GM18502 (cell line): Measurements from ENCODE around the gene ADAM15.
A peak's percentile ranks its signal among the peaks of the same experiment; 100 is the strongest.

ENCODE experiments used
- ATAC-seq: cut with Tn5 transposase; IDR thresholded peaks from one replicate; pipeline ENCODE4 v1.9.1; 2021; ENCODE audit warnings: mild to moderate bottlenecking; ENCODE audit not compliant: unreplicated experiment, poor library complexity

The ADAM15 gene

DNA sequence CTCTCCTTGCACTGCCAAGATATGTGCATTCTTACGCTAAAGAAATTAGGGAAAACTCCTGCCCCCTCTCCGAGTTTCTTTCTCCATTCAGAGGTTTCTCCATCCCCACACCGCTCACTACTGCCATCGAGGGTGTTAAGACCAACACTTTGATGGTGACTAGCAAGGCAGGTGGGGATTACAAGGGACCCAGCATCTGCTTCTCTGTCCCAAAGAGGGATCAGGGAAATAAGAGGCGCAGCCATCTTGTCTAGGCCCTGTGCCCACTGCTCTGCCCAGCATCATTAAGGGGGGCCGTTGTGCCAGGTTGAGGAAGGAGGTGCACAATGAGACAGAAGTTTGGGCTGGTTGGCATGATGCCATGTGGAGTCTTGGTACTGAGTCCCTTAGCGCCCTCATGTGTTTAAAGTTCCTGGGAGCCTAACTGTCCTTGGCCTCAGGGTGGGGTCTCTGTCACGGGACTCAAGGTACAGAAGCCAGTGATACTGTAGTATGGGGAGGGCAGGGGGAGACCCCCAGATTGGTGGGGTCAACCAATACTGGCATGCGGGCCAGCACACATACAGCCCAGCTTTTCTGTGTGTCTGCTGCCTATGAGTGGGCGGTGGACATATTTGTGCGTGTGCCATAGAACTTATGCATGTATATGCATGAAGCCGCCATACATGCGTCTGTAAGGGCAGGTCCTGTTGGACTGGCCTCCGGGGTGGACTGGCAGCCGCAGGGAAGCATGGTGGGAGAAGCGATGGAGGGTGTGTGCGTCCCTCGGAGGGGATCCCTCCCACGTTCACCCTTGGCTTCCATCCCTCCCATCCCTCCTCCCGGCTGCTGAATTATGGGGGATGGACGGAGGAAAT is 33.0 kb downstream of the ADAM15 start:
- ATAC-seq, result peak; percentile 4

DNA sequence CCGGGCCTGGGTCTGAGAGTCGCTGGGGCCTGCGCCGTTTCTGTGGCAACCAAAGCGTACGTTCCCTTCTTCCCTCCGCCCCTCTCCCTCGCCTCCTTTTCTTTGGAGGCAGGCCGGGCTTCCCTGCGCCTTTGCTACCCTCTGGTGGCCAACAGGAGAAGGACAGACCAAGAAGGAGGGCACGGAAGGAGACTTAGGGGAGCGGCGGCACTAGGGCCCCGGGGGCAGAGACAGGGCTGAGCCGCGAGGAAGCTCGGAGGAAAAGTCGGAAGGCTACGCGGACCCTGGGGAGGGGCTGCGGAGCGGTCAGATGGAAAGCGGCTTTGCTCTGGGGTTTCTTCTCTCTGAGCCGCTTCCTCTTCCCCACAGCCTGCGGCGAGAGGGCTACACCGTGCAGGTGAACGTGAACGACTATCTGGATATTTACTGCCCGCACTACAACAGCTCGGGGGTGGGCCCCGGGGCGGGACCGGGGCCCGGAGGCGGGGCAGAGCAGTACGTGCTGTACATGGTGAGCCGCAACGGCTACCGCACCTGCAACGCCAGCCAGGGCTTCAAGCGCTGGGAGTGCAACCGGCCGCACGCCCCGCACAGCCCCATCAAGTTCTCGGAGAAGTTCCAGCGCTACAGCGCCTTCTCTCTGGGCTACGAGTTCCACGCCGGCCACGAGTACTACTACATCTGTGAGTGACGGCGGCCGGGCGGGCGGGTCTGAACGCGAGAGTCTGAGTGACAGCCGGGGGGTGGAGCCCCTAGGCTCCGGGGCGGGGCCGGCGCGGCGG is 33.8 kb downstream of the ADAM15 start:
- peak; percentile 72 for ATAC-seq

DNA sequence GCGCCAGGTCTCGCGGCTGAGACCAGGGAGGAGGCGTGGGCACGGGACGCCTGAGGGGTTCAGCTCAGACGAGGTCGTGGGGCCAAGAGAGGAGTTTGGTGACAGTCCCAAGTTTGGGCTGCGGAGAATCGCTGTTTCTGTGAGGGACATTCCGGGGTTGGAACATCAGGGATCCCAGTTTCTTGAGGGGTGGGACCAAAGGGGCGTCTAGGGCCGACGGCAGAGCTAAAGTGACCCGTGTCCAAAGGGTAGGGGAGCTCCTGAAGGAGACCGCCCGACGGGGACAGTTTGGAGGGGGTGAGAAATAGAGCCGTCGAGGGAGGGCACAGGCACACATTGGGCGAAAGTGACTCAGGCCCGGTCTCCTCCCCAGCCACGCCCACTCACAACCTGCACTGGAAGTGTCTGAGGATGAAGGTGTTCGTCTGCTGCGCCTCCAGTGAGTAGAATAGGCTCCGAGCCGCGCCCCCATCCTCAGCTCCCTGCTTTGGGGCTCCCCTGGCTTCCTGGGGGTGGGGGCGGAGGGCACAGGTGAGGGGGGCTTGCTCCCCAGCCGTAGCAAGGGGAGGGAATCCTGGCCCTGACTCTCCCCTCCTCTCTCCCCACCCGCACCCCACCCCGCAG is 34.5 kb downstream of the ADAM15 start:
- no peak for ATAC-seq

DNA sequence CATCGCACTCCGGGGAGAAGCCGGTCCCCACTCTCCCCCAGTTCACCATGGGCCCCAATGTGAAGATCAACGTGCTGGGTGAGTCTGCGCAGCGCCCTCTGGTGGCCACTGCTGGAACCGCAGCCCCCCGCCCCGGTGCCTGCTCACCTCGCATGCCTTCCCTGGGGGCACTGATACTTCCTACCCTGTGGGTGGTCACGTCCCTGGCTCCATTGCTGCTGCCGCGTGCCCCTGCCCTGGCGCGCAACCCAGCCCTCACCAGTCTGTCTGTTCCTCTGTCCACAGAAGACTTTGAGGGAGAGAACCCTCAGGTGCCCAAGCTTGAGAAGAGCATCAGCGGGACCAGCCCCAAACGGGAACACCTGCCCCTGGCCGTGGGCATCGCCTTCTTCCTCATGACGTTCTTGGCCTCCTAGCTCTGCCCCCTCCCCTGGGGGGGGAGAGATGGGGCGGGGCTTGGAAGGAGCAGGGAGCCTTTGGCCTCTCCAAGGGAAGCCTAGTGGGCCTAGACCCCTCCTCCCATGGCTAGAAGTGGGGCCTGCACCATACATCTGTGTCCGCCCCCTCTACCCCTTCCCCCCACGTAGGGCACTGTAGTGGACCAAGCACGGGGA is 35.1 kb downstream of the ADAM15 start:
- no peak for ATAC-seq

DNA sequence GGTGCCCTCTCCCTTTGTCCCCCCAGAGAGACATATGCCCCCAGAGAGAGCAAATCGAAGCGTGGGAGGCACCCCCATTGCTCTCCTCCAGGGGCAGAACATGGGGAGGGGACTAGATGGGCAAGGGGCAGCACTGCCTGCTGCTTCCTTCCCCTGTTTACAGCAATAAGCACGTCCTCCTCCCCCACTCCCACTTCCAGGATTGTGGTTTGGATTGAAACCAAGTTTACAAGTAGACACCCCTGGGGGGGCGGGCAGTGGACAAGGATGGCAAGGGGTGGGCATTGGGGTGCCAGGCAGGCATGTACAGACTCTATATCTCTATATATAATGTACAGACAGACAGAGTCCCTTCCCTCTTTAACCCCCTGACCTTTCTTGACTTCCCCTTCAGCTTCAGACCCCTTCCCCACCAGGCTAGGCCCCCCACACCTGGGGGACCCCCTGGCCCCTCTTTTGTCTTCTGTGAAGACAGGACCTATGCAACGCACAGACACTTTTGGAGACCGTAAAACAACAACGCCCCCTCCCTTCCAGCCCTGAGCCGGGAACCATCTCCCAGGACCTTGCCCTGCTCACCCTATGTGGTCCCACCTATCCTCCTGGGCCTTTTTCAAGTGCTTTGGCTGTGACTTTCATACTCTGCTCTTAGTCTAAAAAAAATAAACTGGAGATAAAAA is 35.9 kb downstream of the ADAM15 start:
- no peak for ATAC-seq

DNA sequence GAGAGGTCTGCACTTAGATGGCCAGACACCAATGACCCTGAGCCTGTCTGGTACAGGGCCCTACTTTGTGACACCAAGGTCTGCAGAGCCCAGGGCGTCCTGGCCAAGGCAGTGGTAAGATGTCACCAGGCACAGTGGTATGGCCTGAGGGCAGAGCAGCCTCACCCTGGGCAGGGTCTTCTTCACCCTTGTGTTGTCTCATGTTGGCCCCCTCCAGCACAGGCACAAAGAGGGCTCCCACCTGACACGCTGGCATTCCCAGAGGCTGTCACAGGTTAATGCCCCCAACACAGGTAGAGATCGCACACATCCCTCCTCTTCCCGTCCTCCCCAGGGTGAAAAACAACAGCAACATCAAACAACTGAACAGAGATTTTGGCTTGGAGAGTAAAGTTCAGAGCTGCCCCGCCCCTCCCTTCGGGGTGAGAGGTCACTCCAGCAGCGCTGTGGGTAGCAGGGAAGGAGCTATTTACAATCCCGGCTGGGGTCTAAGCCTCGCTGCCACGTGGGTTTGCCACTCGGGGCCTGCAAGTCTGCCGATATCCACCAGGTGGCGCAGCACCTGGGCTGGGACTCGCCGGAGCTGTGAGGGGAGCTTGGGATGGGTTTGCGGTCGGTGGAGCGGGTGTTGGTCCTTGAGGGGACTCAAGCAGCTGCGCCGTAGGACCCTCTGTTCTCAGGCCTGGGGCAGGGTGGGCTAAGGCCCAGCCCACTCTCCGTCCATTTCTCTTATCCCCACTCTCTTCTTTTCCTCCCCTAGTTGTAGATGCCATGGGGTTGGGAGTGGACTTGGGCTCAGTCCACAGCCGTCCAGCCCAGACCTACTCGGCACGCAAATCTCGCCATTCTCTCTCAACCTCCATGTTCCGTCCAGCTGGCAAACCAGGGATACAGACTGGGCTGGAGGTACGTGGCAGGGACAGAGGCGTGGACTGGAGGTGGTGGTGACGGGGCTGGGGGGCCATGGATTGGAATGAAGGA is 40.2 kb downstream of the ADAM15 start:
- no peak for ATAC-seq

DNA sequence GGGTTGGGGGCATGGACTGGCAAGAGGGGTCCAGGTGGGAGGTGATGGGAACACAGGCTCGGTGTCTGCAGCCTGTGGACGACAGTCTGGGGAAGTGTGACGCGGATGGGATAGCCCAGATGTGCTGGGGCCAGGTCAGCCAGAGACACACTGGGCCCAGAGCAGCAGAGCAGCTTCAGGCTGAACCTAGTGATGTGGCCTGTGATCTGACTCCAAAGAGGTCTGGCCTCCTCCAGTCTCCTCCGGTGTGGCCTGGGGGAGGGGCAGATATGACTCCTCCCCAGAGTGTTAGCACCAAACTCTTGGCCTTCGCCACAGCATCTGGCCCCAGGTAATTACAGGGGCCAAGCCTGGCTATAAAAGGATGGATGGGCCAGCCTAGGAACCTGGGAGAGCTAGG is 41.0 kb downstream of the ADAM15 start:
- ATAC-seq, result no peak

DNA sequence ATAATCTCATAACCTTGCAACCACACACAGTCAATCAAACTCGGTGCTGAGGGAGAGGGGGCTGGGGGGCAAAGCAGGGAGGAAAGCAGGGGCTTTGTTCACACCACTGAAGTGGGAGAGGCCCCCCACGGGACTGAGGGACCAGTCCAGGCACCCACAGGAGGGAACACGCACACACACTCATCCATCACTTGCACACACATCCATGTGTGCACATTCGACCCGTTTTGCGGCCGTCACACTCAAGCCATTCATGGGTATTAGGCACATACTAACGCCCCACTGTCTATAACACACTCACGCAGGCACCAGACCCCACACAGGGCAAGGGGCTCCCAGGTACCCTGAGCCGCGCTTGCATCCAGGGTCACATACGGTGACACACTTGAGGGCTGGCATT is 41.5 kb downstream of the ADAM15 start:
- no peak for ATAC-seq

DNA sequence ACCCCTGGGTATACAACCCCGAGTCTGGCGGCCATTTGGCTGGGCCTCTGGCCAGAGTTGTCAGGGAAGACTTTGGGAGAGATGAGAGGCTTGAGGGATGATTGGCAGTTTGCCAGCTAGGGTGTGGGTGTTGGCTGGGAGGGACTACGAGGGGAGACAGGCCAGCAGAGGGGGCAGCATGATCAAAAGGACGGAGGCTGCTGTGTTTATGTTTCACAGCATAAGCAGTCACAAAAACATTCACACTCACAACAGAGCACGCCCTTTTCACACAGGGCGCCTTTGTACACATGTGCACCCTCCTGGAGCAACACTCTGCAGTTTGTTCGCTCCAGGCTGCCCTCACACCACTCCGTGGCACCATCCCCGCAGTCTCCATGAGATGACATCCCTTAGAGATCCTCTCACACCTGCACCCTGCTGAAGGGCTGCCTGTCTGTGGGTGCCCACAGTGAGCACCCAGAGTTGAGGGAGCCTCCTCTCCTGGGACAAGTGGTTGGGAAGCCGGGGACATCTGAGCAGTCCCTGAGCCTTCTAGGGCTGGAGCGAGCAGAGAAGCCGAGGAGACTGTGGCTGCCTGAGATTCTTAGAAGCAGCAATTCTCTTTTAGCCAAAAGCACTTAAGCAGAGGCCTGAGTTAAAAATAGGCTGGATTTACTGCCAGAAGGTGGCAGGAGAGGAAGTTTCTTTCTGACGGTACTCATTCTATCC is 43.0 kb downstream of the ADAM15 start:
- no peak for ATAC-seq

DNA sequence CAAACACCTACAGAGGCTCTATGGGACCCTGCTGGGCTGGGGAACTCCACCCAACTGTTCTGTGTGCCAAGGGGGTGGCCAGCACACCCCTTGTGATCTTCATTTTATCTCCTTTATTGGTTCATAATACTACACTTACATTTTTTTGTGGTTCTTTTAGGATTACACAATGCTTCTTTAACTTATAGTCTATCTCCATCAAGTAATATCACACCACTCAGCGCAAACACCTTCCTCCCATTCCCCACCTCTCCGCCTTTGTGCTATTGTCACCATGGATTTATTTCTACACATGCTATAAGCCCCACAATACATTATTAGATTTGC is 43.5 kb downstream of the ADAM15 start:
- no peak for ATAC-seq

DNA sequence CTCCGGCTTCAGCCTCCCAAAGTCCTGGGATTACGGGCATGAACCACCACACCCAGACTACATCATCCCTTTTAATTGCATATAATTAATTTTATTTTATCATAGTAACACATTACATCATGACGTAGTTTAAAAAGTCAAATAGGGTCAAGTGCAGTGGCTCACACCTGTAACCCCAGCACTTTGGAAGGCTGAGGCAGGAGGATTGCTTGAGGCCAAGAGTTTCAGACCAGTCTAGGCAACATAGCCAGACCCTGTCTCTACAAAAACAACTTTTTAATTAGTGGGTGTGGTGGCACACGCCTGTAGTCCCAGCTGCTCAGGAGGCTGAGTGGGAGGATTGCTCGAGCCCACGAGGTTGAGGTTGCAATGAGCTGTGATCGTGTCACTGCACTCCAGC is 48.2 kb downstream of the ADAM15 start:
- ATAC-seq, result no peak

DNA sequence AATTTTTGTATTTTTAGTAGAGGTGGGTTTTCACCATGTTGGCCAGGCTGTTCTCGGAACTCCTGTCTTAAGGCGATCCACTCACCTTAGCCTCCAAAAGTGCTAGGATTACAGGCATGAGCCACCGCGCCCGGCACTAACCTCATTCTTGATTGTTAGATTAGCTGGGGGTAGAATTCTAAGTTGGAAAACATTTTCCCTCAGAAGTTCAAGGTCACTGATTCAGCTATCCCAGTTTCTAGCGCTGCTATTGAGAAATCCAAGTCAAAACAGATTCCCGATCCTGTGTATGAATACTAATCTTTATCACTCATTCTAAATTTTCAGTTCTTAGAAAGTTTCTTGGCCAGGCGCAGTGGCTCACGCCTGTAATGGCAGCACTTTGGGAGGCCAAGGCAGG is 52.2 kb downstream of the ADAM15 start:
- no peak for ATAC-seq

DNA sequence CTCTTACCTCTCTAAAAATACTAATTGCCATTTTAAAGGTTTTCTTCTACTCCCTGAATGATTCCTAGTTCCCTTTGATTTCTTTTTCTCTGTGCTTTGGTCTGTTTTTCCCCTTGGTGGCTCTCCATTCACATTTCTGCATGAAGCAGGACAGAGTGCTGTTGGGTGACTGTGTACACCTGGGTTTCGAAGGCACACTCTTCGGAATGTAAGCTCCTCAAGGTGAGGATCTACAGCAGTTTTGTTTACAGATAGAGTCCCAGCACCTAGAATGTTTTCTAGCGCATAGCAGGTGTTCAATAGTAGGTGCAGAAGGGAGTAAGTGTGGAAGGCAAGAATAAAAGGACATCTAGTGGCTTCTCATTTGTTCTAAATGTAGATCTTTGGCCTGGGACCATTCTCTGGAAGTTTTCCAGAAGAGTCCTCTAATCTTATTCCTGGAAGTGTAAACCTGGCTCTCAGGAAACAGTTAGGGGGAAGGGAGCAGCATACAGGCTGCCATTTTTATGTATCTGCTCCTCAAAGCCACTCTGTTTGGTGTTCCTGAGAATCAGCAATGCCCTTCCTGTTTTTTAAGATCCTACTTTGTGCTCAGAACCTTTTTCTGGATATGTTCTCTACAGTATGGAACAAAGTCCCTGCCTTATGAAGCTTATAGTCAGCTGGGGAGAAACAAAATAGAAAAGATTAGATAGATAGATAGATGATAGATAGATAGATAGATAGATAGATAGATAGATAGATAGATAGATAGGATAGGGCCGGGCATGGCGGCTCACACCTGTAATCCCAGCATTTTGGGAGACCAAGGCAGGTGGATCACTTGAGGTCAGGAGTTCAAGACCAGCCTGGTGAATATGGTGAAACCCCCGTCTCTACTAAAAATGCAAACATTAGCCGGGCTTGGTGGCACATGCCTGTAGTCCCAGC is 53.8 kb downstream of the ADAM15 start:
- no peak for ATAC-seq

DNA sequence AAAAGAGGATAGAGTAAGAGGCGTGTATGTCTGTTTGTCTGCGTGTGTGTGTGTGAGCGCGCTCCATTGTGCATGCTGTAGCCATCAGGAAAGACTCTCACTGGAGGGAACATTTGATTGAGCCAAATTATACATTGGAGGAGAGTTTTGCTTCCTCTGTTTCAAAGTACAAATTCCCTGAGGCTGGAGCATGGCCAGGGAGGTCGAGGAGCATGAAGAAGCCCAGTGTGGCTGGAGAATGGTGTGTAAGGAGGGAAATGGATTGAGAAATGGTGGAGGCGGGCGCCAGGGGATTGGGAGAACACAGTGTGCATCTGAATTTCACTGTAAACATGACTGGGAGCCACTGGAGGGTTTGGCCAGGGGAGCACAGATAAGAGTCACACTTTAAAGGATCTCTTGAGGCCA is 54.5 kb downstream of the ADAM15 start:
- no peak for ATAC-seq

DNA sequence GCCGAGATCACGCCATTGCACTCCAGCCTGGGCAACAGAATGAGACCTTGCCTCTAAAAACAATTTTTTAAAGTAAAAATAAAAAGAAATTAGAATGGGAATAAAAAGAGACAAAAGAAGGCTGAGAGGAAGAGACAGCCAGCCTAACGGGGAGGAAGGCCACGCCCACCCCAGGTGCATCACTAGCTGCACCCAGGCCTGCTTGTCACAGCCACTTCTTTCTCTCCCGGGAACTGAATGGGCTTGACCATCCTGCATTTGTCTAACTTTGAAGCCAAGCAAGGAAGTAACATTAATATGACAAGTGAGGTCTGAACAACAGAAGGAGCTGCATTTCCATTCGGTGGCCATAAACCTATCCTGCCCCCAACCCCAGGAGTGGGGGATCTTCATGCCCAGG is 55.7 kb downstream of the ADAM15 start:
- ATAC-seq, result no peak

DNA sequence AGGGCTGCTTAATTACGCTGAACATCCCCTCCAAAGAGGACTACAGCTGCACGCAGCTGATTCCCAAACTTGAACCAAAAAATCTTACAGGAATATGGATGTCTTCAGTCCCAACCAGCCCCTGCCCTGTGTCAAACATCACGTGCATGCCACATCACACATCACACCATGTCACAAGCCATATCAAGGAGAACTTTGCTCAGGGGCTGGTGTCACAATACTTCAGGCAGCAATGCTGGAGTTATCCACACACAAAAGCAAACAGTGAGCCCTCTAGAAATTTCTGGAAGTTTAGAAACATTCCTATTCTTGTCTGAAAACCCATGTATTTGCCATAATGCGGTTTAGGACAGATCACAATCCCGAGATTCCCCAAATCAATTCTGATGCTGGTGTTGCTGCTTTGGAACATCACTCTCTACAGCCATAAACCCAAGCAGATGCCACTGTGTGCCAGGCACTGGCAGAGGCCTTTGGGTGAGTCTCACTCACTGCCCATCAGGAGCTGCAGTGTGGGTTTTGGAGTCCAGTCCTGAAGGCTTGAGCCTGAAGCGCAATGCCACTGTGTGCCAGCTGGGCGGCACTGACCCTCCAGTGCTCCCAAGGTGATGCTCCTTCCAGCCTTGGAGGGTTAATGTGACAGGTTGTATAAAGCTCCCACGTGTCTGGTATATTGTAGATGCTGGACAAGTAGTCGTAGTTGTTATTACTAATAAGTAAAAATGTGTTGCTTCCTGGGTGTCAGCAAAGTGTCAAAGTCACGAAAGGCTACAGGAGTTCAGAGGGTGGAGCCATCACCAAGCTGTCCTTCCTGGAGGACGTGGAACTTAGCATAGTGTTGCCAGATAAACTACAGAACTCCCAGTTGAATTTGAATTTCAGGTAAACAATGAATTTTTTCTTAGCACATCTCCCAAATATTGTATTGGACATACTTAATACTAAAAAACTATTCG is 56.5 kb downstream of the ADAM15 start:
- ATAC-seq, result no peak
